HT1080 (cell line): ENCODE results near the gene DNAH8. TPM values are rescaled to one million over a fixed set of nuclear protein-coding genes. Genes with fewer than 3 reads are reported as not detected.
A peak's percentile ranks its signal among the peaks of the same experiment; 100 is the strongest.
"Not testable (repeated sequence)": the region's sequence is repeated elsewhere in the genome, so short reads cannot be mapped to it uniquely, and the experiment has no call there.

Experiments used
- DNase-seq: peaks from one replicate; pipeline ENCODE4 v3.0.0-alpha.2; 2015; ENCODE audit warnings: low read depth
- total RNA-seq: library from RNA; depleted of rRNA; stranded (reverse); fragments of >200 nt; shearing (Covaris generic); gene quantifications from 2 replicates; pipeline ENCODE4 v1.2.3, GENCODE V29; 2014

Gene DNAH8
- total RNA-seq, 1 experiment from 2014 or later: not detected

DNA sequence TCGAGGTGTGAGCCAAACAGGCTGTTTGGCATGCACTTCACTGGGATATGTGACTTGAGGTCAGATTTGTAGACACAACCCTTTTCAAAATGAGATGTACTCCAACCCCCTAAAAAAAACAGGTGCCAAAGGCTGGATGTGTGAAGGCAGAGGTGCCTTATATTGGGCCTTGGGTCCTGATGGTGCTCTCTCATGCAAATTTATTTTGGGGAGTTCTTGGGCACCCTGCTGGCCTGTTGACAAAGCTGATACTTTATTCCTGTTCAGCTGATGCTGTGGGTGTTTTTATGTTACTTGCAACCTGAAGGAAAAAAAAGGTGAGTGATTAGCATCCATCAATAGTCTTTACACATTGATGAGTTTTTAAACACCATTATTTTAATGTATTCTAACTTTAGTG lies 121.5 kb downstream of the DNAH8 start:
- DNase-seq: no peak

DNA sequence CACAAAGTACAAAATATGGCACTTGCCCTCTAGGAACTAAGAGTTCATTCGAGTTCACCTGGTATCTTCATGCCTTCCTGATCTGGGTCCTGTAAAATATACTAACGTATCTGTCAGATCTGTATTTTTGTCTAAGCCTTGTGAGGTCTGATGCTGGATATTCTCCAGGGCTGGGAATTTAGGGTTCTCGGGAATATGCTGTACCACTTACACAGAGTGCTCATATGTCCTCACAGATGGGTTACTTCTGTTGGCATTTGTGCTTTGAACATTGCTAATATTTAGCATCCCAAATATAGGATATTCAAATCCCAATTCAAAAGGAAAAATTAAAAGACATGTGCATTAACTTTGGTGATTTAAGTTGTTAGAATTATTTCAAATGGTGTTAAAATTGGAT lies 122.0 kb downstream of the DNAH8 start:
- no peak for DNase-seq

DNA sequence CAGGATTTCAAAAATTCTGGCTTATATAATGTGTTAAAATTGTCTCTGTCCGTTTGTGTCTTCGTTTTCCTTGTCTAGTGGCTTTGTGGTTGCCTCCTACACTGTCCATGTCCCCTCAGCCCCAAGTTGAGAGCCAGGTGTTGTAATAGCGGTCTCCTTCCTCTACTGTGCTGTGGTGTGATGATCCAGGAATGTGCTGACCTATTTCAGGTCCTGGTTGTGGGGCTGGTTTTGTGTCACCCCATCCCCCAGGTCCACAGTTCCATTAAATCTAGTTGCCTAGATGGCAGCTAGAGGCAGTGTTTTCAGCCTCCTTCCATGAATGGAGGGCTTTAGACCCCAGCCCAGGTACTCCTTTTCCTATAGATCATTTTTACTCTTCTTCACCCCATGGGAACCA lies 128.7 kb downstream of the DNAH8 start:
- no peak for DNase-seq

DNA sequence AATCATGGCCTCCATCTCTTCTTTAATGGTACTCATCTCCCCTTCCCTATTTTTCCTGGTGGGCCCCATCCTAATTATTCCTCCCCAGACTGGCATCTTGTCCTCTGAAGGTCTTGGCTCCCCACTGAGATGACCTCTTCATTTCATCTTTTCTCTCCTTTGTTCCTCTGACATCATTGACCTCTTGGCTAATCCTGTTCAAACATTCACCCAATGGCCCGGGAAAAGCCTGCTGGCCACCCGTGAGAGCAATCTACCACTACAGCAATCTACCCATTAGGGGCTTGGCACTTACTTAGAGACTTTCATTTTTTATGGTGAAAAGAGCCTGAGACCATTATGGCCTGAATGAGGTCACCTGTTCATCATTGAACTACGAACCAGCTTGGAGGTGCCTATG lies 130.8 kb downstream of the DNAH8 start:
- no peak for DNase-seq

DNA sequence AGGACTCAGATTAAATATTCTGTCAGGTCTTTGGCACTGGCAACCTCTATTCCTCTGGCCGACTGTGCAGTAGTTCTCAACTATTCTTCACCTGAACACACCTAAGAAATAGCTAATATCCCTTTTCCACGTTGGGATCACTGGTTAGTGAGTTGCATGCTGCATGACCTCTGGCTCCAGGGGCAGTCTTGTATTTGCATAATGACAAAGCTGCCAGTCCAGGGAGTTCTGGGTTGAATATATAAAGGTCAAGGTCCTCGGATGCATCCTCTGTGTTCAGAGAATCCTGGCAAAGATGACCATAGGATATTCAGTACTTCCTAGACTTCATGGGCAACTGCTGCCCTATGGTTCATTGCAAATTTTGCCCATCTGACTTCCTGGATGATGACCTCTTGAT lies 131.2 kb downstream of the DNAH8 start:
- no peak for DNase-seq

GRCh38 chr6:38846844-38847243 lies 131.7 kb downstream of the DNAH8 start:
- DNase-seq: peak; percentile 45

DNA sequence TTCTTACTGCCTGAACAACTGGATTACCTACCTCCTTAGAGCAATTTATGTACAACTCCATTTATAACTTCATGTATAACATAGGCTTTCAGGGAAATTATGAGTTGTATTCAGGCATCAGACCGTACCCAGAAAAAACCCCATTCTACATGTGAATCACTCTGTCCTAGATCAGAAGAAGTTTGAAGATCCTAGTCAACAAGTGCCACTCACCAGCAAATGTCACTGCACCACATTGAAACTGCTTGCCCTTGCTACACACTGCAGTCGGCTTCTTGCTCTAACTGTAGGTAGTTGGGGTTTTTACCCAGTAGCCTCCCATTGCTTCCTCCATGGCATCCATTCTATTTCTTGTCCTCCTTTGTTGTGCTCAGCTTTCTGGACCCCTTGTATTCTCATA lies 132.4 kb downstream of the DNAH8 start:
- no peak for DNase-seq

GRCh38 chr6:38848760-38849159 lies 133.6 kb downstream of the DNAH8 start:
- no peak for DNase-seq

DNA sequence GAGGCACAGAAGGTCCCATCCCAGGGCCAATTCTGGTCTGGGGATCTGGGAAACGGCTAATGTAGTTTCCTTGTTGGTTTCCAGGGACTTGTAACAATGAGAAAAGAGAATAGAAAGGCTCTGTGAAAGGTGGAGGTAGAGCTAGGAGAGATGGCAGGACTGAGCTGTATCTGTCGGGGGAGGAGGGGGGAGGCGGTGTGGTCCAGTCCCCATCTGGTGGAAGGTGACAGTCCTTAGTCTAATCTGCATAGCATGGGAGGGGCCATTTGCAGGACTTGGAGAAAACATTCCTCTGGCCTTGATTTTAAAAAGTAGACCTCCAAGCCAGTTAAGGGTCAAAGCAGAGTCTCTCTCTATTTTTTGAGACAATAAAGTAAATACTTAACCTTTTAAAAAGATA lies 137.1 kb downstream of the DNAH8 start:
- DNase-seq: no peak

- no peak for DNase-seq
Observed at GRCh38 chr6:38853236-38853635, 138.1 kb downstream of the DNAH8 start.

- no peak for DNase-seq
Observed at GRCh38 chr6:38856492-38856891, 141.4 kb downstream of the DNAH8 start.

DNA sequence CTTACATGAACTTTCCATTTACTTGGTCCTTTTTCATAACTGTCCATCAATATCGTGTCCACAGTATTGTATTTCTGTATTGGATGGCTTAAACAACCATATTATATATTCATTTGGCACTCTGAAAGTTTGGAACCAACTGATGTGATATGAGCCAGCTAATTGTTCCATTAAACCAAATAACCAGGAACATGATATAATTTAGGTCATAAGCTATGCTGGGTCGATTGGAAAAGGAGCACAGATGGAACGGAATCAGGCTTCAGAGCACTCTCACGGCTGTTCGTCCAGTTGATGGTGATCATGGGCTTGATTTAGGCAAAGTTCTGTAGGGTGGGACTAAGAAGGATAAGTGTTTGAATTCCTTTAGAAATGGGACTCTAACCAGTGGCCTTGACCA lies 142.7 kb downstream of the DNAH8 start:
- DNase-seq: no peak

- no peak for DNase-seq
Observed at GRCh38 chr6:38860041-38860440, 144.9 kb downstream of the DNAH8 start.

DNA sequence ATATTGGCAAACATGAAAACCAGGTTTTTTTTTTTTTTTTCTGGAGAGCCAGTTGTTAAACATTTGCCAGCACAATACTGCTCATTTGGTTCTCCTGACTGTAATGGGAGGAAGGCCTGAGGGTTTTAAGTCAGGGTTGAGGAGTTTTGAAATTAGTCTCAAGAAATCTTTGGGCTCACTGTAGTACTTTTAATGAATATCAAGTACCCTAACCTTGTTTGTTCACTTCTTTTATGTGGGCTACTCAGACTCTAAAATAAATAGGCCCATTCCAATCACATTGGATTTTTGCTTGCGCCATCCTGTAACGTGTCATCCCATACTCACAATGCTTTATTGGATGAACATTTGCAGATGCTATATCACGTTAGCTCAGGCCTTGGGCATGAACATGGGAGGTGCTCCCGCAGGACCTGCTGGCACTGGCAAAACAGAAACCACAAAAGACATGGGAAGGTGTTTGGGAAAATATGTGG lies 146.9 kb downstream of the DNAH8 start:
- no peak for DNase-seq

GRCh38 chr6:38865521-38866174 lies 150.5 kb downstream of the DNAH8 start:
- no peak for DNase-seq

DNA sequence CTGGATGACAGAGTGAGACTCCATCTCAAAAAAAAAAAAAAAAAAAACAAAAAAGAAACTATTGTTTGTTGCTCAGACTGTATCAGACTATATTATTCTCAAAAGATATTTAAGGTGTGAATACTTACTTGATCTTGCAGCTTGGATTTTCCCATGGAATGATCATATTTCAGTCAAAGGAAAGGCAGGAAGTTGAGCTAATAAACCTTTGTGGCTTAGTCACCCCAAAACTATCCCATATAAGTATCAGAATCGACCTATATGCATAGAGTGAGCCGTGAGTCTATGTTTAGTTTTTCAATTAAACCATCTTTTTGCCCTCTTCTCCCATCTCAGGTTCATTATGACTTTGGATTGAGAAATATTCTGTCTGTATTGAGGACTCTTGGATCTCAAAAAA lies 152.6 kb downstream of the DNAH8 start:
- peak; percentile 33 for DNase-seq

DNA sequence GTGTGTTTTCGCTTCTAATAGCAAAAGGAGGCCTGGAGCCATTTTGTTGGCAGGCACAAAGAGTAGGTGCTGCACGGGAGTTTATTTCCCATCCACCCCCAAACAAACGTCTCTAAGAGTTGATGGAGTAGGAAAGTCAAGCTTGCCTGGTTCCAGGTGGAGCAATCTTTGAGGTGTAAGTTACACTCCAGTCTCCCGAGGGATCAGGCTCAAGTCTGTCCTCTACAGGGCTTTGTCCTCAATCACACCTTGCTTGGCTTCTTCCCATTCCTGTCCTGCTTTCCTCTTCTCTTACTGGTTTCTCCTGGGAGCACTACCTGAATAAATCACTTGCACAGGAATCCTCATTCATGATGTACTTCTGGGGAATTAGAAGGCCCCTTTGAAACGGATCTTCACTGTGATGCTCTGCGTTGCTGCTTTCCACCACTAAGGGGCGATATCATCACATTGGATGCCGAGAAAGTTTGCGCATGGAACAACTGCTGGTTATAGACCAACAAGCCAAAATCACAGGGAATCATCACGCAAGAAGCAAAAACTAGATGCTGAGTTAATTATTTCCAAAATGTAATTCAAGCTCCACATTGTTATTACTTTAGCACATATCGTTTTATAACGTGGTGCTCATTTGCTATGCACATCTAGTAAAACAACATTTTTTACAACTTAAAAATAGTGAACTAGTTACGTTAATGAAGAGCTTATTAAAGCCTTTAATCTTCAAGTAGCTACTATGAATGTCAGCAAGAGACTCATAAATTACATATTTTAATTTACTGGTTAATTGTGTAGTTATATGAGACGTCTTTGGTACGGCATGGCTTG lies 156.8 kb downstream of the DNAH8 start:
- DNase-seq: peak; percentile 27

DNA sequence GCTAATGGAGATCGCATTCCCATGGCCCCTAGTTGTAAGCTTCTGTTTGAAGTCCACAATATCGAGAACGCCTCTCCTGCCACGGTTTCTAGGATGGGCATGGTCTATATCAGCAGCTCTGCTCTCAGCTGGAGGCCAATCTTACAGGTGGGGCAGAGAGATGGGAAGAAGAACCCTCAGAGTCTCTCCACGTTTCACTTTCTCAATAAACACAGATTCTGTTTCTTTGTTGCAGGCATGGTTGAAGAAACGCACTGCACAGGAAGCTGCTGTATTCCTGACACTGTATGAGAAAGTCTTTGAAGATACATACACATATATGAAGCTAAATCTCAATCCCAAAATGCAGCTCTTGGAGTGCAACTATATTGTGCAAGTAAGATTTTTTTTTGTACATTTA lies 157.9 kb downstream of the DNAH8 start:
- DNase-seq: no peak

DNA sequence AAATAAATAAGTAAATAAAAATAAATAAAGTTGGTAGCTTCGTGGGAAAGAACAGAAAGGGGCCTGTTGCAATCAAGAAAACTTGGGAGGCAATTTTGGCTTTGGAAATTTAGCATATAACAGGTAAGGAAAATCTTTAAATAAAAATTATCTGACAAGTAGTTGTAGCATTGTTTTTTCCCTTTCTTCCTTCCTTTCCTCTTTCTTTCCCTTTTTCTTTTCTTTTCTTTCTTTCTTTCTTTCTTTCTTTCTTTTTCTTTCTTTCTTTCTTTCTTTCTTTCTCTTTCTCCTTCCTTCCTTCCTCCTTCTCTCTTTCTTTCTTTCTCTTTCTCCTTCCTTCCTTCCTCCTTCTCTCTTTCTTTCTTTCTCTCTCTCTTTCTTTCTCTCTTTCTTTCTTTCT lies 158.7 kb downstream of the DNAH8 start:
- not testable (repeated sequence) for DNase-seq

DNA sequence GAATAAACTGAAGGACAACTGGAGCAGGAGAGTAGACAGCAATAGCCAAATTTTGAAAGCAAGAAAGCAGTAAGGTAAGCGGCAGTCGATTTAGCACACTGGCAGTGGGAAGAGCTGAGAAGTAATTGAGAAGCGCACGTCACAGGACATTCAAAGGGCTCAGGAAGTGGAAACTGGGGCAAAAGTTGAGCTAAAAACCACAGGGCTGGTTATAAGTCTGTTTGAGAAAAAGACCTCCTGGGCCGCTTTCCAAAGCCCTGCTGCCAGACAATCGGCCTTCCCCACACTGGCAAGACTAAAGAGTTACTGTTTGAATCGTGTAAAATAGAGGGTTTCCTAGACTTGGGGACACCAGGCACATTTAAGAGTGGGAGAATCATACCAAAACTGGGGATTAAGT lies 161.4 kb downstream of the DNAH8 start:
- peak; percentile 31 for DNase-seq

GRCh38 chr6:38877721-38878120 lies 162.6 kb downstream of the DNAH8 start:
- DNase-seq: no peak

DNA sequence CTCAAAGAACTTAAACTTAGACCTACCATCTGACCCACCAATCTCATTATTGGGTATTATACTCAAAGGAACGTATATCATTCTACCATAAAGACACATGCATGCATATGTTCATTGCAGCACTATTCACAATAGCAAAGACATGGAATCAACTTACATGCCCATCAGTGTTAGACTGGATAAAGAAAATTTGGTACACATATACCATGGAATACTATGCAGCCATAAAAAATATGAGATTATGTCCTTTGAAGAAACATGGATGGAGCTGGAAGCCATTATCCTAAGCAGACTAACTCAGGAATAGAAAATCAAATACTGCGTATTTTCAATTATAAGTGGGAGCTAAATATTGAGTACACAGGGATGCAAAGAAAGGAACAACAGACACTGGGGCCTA lies 167.0 kb downstream of the DNAH8 start:
- DNase-seq: no peak

DNA sequence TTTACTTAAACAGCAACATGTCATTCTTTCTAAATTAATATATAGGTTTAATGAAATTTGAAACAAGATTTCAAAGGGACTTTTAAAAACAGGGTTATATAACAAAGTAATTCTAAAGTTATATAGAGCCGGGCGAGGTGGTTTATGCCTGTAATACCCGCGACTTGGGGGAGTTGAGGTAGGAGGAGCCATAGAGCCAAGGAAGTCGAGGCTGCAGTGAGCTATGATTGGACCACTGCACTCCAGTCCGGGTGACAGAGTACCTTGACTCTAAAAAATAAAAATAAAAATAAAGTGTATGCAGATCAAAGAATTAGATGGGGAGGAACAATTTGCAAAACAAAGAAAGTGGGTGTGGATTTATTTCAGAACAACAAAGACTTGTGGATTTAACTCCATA lies 182.4 kb downstream of the DNAH8 start:
- no peak for DNase-seq
